SK-N-SH treated with all-trans-retinoic acid at 6 μM for 48 hours (cell line): Measurements from ENCODE around the gene PRM3.
A peak's percentile ranks its signal among the peaks of the same experiment; 100 is the strongest.

Experiments
- ATAC-seq: fragments of 200-7000 bp; cut with Tn5 transposase; 3 replicates; pipeline ENCODE4 v1.9.1; 2020; ENCODE audit warnings: mild to moderate bottlenecking, moderate library complexity
- ARNTL ChIP-seq: fragments of 450-650 bp; formaldehyde crosslinking; IDR thresholded peaks from 2 replicates; pipeline ENCODE4 v1.5.0; 2020; ENCODE audit warnings: low read depth, mild to moderate bottlenecking, moderate library complexity, borderline replicate concordance
- BACH2 ChIP-seq: fragments of 250-450 bp; sonication (Bioruptor Pico); IDR thresholded peaks from 2 replicates; pipeline ENCODE4 v1.9.0; 2021; ENCODE audit warnings: mild to moderate bottlenecking, borderline replicate concordance
- CSDC2 ChIP-seq: fragments of 250-450 bp; sonication (Bioruptor Pico); IDR thresholded peaks from 2 replicates; pipeline ENCODE4 v1.5.0; 2020; ENCODE audit warnings: mild to moderate bottlenecking, moderate library complexity
- CSRNP3 ChIP-seq: fragments of 250-450 bp; sonication (Bioruptor Pico); IDR thresholded peaks from 2 replicates; pipeline ENCODE4 v1.5.1; 2021; ENCODE audit warnings: mild to moderate bottlenecking, moderate library complexity
- ESRRG ChIP-seq: fragments of 250-450 bp; sonication (Bioruptor Pico); IDR thresholded peaks from 2 replicates; pipeline ENCODE4 v1.6.1; 2021; ENCODE audit warnings: mild to moderate bottlenecking
- GLIS3 ChIP-seq: fragments of 250-450 bp; sonication (Bioruptor Pico); IDR thresholded peaks from 2 replicates; pipeline ENCODE4 v1.5.0; 2020; ENCODE audit warnings: mild to moderate bottlenecking, moderate library complexity
- ISL1 ChIP-seq: fragments of 250-450 bp; sonication (Bioruptor Pico); IDR thresholded peaks from 2 replicates; pipeline ENCODE4 v2.1.2; 2022; ENCODE audit warnings: mild to moderate bottlenecking, moderate library complexity
- OSR1 ChIP-seq: fragments of 250-450 bp; sonication (Bioruptor Pico); IDR thresholded peaks from 2 replicates; pipeline ENCODE4 v1.8.0; 2022; ENCODE audit warnings: moderate library complexity, mild to moderate bottlenecking, inconsistent platforms
- POU6F1 ChIP-seq: fragments of 250-450 bp; sonication (Bioruptor Pico); IDR thresholded peaks from 2 replicates; pipeline ENCODE4 v1.8.0; 2021; ENCODE audit warnings: low read depth, mild to moderate bottlenecking, moderate library complexity, borderline replicate concordance
- PPARA ChIP-seq: fragments of 250-450 bp; sonication (Bioruptor Pico); IDR thresholded peaks from 2 replicates; pipeline ENCODE4 v1.5.0; 2020; ENCODE audit warnings: mild to moderate bottlenecking, borderline replicate concordance
- RARB ChIP-seq: fragments of 250-450 bp; sonication (Bioruptor Pico); IDR thresholded peaks from 2 replicates; pipeline ENCODE4 v1.8.0; 2021; ENCODE audit warnings: mild to moderate bottlenecking, moderate library complexity
- SNAI2 ChIP-seq: fragments of 250-450 bp; sonication (Bioruptor Pico); IDR thresholded peaks from 2 replicates; pipeline ENCODE4 v1.5.0; 2020; ENCODE audit warnings: mild to moderate bottlenecking, moderate library complexity
- TCF4 ChIP-seq: fragments of 250-450 bp; sonication (Bioruptor Pico); IDR thresholded peaks from 2 replicates; pipeline ENCODE4 v1.8.0; 2021; ENCODE audit warnings: mild to moderate bottlenecking, moderate library complexity, borderline replicate concordance
- TOX ChIP-seq: fragments of 250-450 bp; sonication (Bioruptor Pico); IDR thresholded peaks from 2 replicates; pipeline ENCODE4 v1.8.0; 2021; ENCODE audit warnings: mild to moderate bottlenecking, moderate library complexity, borderline replicate concordance
- ZC3H10 ChIP-seq: fragments of 250-450 bp; sonication (Bioruptor Pico); IDR thresholded peaks from 2 replicates; pipeline ENCODE4 v1.5.1; 2021; ENCODE audit warnings: mild to moderate bottlenecking, moderate library complexity
- ZFP3 ChIP-seq: fragments of 250-450 bp; sonication (Bioruptor Pico); IDR thresholded peaks from 2 replicates; pipeline ENCODE4 v1.5.0; 2020; ENCODE audit warnings: mild to moderate bottlenecking, moderate library complexity
- ZFP30 ChIP-seq: fragments of 450-650 bp; formaldehyde crosslinking; IDR thresholded peaks from 2 replicates; pipeline ENCODE4 v1.5.0; 2022; ENCODE audit warnings: mild to moderate bottlenecking, moderate library complexity
- ZNF565 ChIP-seq: fragments of 450-650 bp; formaldehyde crosslinking; conservative IDR thresholded peaks from 2 replicates; pipeline ENCODE4 v1.5.0; 2020; ENCODE audit warnings: low read depth, mild to moderate bottlenecking, moderate library complexity
- ZNF70 ChIP-seq: fragments of 450-650 bp; formaldehyde crosslinking; IDR thresholded peaks from 2 replicates; pipeline ENCODE4 v1.5.0; 2020; ENCODE audit warnings: mild to moderate bottlenecking, moderate library complexity
- TF ChIP-seq, protein P1 (sequence below): fragments of 250-450 bp; sonication (Bioruptor Pico); IDR thresholded peaks from 2 replicates; pipeline ENCODE4 v1.5.0; 2020; ENCODE audit warnings: mild to moderate bottlenecking, moderate library complexity
- TF ChIP-seq, protein P2 (sequence below): fragments of 250-450 bp; sonication (Bioruptor Pico); IDR thresholded peaks from 2 replicates; pipeline ENCODE4 v1.8.0; 2020; ENCODE audit warnings: mild to moderate bottlenecking, moderate library complexity, borderline replicate concordance

Gene PRM3

DNA sequence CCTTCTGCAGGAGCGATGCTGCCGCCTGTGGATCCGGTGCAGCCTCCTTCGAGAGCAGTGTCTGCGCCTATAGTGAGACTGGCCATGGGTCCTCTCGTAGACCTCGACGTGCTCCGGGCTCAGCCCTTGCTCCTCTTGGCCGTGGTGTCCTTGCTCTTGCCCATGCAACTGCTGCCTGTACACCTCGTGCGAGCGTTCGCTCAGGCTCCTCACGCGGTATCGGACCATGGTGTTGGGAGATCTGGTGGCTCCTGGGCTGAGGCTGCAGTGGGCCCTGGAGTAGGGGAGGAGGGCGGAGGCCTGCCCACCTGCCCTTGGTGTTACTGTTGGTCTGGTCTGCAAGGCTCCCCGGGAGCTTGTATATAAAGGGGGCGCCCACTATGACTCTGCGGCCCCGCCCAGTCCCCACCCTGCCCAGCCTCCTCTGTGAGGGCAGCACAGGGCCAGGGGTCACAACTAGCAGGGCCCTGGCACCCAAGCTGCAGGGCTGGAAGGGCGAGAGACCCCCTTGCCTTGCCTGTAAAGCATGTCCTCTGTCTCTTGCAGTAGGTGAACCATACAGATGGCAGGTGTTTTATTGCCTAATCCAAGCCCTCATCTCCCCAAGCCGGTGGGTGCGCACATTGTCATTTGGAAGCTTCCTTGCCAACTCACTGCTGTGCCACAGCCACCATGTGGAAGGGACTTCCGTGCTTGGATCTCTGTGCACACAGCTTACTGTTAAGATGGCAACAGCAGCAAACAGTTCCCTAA lies 2.9 kb upstream of the PRM3 start, which contains the start of gene PRM2:
Gene PRM2, minus strand, starts transcription at position 338 of the 753 bp plus-strand sequence. Its CDS starts 110 bp downstream, at position 228.
- ATAC-seq, result no peak
- no peak for TF ChIP-seq CSDC2 (CRISPR knock-in tag)
- TF ChIP-seq, protein P1, sequence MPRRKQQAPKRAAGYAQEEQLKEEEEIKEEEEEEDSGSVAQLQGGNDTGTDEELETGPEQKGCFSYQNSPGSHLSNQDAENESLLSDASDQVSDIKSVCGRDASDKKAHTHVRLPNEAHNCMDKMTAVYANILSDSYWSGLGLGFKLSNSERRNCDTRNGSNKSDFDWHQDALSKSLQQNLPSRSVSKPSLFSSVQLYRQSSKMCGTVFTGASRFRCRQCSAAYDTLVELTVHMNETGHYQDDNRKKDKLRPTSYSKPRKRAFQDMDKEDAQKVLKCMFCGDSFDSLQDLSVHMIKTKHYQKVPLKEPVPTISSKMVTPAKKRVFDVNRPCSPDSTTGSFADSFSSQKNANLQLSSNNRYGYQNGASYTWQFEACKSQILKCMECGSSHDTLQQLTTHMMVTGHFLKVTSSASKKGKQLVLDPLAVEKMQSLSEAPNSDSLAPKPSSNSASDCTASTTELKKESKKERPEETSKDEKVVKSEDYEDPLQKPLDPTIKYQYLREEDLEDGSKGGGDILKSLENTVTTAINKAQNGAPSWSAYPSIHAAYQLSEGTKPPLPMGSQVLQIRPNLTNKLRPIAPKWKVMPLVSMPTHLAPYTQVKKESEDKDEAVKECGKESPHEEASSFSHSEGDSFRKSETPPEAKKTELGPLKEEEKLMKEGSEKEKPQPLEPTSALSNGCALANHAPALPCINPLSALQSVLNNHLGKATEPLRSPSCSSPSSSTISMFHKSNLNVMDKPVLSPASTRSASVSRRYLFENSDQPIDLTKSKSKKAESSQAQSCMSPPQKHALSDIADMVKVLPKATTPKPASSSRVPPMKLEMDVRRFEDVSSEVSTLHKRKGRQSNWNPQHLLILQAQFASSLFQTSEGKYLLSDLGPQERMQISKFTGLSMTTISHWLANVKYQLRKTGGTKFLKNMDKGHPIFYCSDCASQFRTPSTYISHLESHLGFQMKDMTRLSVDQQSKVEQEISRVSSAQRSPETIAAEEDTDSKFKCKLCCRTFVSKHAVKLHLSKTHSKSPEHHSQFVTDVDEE (CRISPR knock-in tag), result no peak
- TF ChIP-seq TCF4 (CRISPR knock-in tag), result no peak
- no peak for TF ChIP-seq GLIS3 (CRISPR knock-in tag)
- TF ChIP-seq ARNTL, result no peak
- TF ChIP-seq ISL1 (CRISPR knock-in tag), result no peak

DNA sequence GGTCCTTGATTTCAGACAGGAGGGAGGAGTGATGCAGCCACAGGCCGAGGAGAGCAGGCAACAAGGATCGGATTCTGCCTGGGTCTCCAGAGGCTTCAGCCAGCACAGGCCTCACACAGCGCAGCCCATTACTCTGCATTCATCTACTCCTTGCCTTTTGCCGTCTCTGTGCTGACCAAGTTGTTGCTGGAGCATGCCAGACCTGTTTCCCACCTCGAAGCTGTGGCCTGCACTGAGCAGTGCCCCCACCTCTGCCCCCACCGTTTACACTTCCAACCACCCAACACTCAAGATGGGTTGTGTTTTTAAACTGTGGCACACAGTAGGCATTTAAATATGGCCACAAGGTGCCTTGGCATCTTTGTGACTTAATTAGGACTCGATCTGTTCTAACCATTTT lies 1.5 kb upstream of the PRM3 start:
- TF ChIP-seq BACH2 (CRISPR knock-in tag) (no peak), CSDC2 (CRISPR knock-in tag) (no peak), ZNF70 (no peak), SNAI2 (no peak), ZFP3 (CRISPR knock-in tag) (no peak), PPARA (no peak), ARNTL (no peak), RARB (CRISPR knock-in tag) (no peak), ISL1 (CRISPR knock-in tag) (no peak), CSRNP3 (no peak), GLIS3 (CRISPR knock-in tag) (no peak), TOX (CRISPR knock-in tag) (no peak), ESRRG (CRISPR knock-in tag) (no peak), ZNF565 (no peak)
- TF ChIP-seq, protein P1 (CRISPR knock-in tag), result no peak
- TF ChIP-seq, protein P2, sequence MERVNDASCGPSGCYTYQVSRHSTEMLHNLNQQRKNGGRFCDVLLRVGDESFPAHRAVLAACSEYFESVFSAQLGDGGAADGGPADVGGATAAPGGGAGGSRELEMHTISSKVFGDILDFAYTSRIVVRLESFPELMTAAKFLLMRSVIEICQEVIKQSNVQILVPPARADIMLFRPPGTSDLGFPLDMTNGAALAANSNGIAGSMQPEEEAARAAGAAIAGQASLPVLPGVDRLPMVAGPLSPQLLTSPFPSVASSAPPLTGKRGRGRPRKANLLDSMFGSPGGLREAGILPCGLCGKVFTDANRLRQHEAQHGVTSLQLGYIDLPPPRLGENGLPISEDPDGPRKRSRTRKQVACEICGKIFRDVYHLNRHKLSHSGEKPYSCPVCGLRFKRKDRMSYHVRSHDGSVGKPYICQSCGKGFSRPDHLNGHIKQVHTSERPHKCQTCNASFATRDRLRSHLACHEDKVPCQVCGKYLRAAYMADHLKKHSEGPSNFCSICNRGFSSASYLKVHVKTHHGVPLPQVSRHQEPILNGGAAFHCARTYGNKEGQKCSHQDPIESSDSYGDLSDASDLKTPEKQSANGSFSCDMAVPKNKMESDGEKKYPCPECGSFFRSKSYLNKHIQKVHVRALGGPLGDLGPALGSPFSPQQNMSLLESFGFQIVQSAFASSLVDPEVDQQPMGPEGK (CRISPR knock-in tag), result no peak
- ATAC-seq, result no peak

- peak; percentile 21; the same call in 2 of the 3 replicates for ATAC-seq
These were observed 394 bp upstream of the PRM3 start for GRCh38 chr16:11273721-11274324.

More at GRCh38 chr16:11273721-11274324, 394 bp upstream of the PRM3 start:
- TF ChIP-seq TOX (CRISPR knock-in tag) (no peak), RARB (CRISPR knock-in tag) (no peak), BACH2 (CRISPR knock-in tag) (no peak), OSR1 (CRISPR knock-in tag) (no peak), TCF4 (CRISPR knock-in tag) (no peak), ZFP30 (CRISPR knock-in tag) (no peak), ZC3H10 (CRISPR knock-in tag) (no peak), ZFP3 (CRISPR knock-in tag) (no peak), ZNF70 (no peak), POU6F1 (CRISPR knock-in tag) (no peak), PPARA (no peak), ARNTL (no peak), ESRRG (CRISPR knock-in tag) (no peak), GLIS3 (CRISPR knock-in tag) (no peak), CSRNP3 (no peak)
